GM18861 (cell line): Measurements from ENCODE around the gene ANKS1B.
A peak's percentile ranks its signal among the peaks of the same experiment; 100 is the strongest.

ENCODE experiments used
- ATAC-seq: cut with Tn5 transposase; IDR thresholded peaks from one replicate; pipeline ENCODE4 v1.9.1; 2021; ENCODE audit not compliant: unreplicated experiment

ANKS1B gene

GRCh38 chr12:99966429-99966828 is 18.3 kb downstream of the ANKS1B start:
- no peak for ATAC-seq

GRCh38 chr12:99960311-99960710 is 24.4 kb downstream of the ANKS1B start:
- no peak for ATAC-seq

- ATAC-seq, result no peak
Measured at GRCh38 chr12:99959549-99960170, 25.1 kb downstream of the ANKS1B start.

GRCh38 chr12:99957866-99958466 is 26.8 kb downstream of the ANKS1B start:
- ATAC-seq, result no peak

GRCh38 chr12:99954724-99955123 is 30.0 kb downstream of the ANKS1B start:
- ATAC-seq, result no peak

GRCh38 chr12:99948370-99948769 is 36.4 kb downstream of the ANKS1B start:
- no peak for ATAC-seq

- ATAC-seq, result no peak
Measured at GRCh38 chr12:99946131-99946530, 38.6 kb downstream of the ANKS1B start.

GRCh38 chr12:99935608-99936007 is 49.1 kb downstream of the ANKS1B start:
- ATAC-seq, result no peak

- no peak for ATAC-seq
Measured at GRCh38 chr12:99926511-99927169, 58.1 kb downstream of the ANKS1B start.

GRCh38 chr12:99920353-99920960 is 64.3 kb downstream of the ANKS1B start:
- ATAC-seq, result no peak

- ATAC-seq, result no peak
Measured at GRCh38 chr12:99917711-99918402, 66.9 kb downstream of the ANKS1B start.

GRCh38 chr12:99916555-99916954 is 68.2 kb downstream of the ANKS1B start:
- no peak for ATAC-seq

- no peak for ATAC-seq
Measured at GRCh38 chr12:99915251-99916082, 69.3 kb downstream of the ANKS1B start.

- ATAC-seq, result no peak
Measured at GRCh38 chr12:99914206-99914605, 70.5 kb downstream of the ANKS1B start.

GRCh38 chr12:99911967-99912366 is 72.8 kb downstream of the ANKS1B start:
- peak; percentile 71 for ATAC-seq

- no peak for ATAC-seq
Measured at GRCh38 chr12:99911081-99911480, 73.7 kb downstream of the ANKS1B start.

- peak; percentile 66 for ATAC-seq
Measured at GRCh38 chr12:99910342-99910741, 74.4 kb downstream of the ANKS1B start.

- ATAC-seq, result no peak
Measured at GRCh38 chr12:99906786-99907579, 77.8 kb downstream of the ANKS1B start.

- ATAC-seq, result no peak
Measured at GRCh38 chr12:99901181-99901580, 83.6 kb downstream of the ANKS1B start.

GRCh38 chr12:99898645-99899044 is 86.1 kb downstream of the ANKS1B start:
- no peak for ATAC-seq
